Fibroblast of lung (primary cell): Measurements from ENCODE around the gene SMARCD1. TPM values are rescaled to one million over a fixed set of nuclear protein-coding genes. Genes with fewer than 3 reads are reported as not detected.
A peak's percentile ranks its signal among the peaks of the same experiment; 100 is the strongest.

Experiments used
- DNase-seq, 2 donors: peaks; one replicate each; pipeline versions ENCODE4 v3.0.0 to v3.0.0-alpha.2; 2010; ENCODE audit warnings: low read depth in 2 of 2
- H2AFZ ChIP-seq: 2 replicates; pipeline ENCODE4 v1.5.1; 2012; ENCODE audit warnings: low read length, control low read depth, inconsistent platforms
- H3K27ac ChIP-seq: 2 replicates; pipeline ENCODE4 v1.5.1; 2011; ENCODE audit warnings: low read length, control low read depth; ENCODE audit not compliant: insufficient read depth
- H3K27me3 ChIP-seq: 2 replicates; pipeline ENCODE4 v1.5.1; 2011; ENCODE audit warnings: mild to moderate bottlenecking, low read length; ENCODE audit not compliant: control insufficient read depth, insufficient read depth
- H3K36me3 ChIP-seq: 2 replicates; pipeline ENCODE4 v1.5.1; 2011; ENCODE audit warnings: low read length; ENCODE audit not compliant: control insufficient read depth, insufficient read depth
- H3K4me1 ChIP-seq: 2 replicates; pipeline ENCODE4 v1.5.1; 2011; ENCODE audit warnings: low read length; ENCODE audit not compliant: control insufficient read depth, insufficient read depth; ENCODE audit errors: extremely low read depth
- H3K4me2 ChIP-seq: 2 replicates; pipeline ENCODE4 v1.5.1; 2011; ENCODE audit warnings: low read length, control low read depth; ENCODE audit not compliant: insufficient read depth; ENCODE audit errors: extremely low read depth
- H3K4me3 ChIP-seq, 4 experiments: fragments of 200-600 bp in 1 of 4; sonication (generic) in 1 of 4; replicated peaks in 1 of 4; 2 replicates each; pipeline ENCODE4 v1.5.1; 2011 to 2016; ENCODE audit warnings: low read length in 4 of 4, low read depth in 3 of 4, mild to moderate bottlenecking in 3 of 4, control low read depth in 2 of 4, inconsistent platforms in 1 of 4, mixed read lengths in 1 of 4; ENCODE audit not compliant: insufficient read depth in 1 of 4; ENCODE audit errors: control extremely low read depth in 1 of 4
- H3K79me2 ChIP-seq: 2 replicates; pipeline ENCODE4 v1.5.1; 2012; ENCODE audit warnings: mild to moderate bottlenecking, low read length, inconsistent platforms; ENCODE audit not compliant: control insufficient read depth, insufficient read depth
- H3K9ac ChIP-seq: 2 replicates; pipeline ENCODE4 v1.5.1; 2011; ENCODE audit warnings: mild to moderate bottlenecking, low read length, control low read depth; ENCODE audit not compliant: insufficient read depth
- H3K9me3 ChIP-seq: 2 replicates; pipeline ENCODE4 v1.5.1; 2012; ENCODE audit warnings: low read depth, low read length; ENCODE audit not compliant: control insufficient read depth, insufficient read depth
- H4K20me1 ChIP-seq: 2 replicates; pipeline ENCODE4 v1.5.1; 2011; ENCODE audit warnings: low read length; ENCODE audit not compliant: control insufficient read depth, insufficient read depth; ENCODE audit errors: extremely low read depth
- EZH2 ChIP-seq: IDR thresholded peaks from 2 replicates; pipeline ENCODE4 v1.5.1; 2012; ENCODE audit warnings: low read length, control low read depth, mild to moderate bottlenecking; ENCODE audit errors: missing control alignments
- polyA plus RNA-seq, 2 donors: library from polyadenylated mRNA; depleted of rRNA in 1 of 2; stranded (reverse) in 1 of 2; unstranded in 1 of 2; fragments of >200 nt; gene quantifications; 2 replicates each; pipeline ENCODE4 v1.2.1, GENCODE V29; 2011 to 2012; ENCODE audit warnings: missing spikeins in 1 of 2
- total RNA-seq: library from RNA; depleted of rRNA; stranded (reverse); fragments of >200 nt; gene quantifications from 2 replicates; pipeline ENCODE4 v1.2.1, GENCODE V29; 2014
- TF ChIP-seq, protein P1 (sequence below), 2 donors: IDR thresholded peaks in 1 of 2; conservative IDR thresholded peaks in 1 of 2; 1 replicate in 1 of 2; 2 replicates in 1 of 2; pipeline ENCODE4 v1.5.1; 2011 to 2012; ENCODE audit warnings: low read length in 2 of 2, control low read depth in 1 of 2, inconsistent platforms in 1 of 2, low read depth in 1 of 2, mild to moderate bottlenecking in 1 of 2

SMARCD1 gene
- total and polyA plus RNA-seq, 2 donors (not counting 1 experiment from before 2014, with no cell fraction given), result 30.5 to 34.3 TPM

DNA sequence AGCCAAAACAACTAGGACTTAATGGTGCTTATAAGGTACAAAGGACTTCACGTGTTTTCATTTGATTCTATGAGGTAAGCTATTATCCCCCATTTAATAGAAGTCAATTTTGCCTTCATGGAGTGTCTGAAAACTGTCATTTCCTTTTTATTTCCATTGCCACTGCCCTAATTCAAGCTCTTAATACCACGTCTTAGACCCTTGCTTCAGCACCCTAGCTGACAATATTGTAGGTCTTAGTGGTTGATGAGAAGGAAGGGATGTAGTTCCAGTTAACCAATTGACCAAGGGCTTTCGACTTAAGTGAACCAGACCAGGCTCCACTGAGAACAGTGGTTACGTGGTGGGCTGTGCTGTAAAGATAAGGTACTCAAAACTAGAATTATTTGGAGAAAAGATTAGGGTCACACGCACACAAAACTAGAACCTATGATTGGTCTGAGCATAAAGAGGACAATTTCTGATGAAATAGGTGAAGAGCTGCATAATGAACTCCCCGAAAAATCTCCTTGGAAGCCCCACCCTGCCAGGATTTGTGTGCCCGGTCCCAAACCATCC, 37.4 kb upstream of the SMARCD1 start:
- no peak for DNase-seq
- Histone ChIP-seq H3K79me2 (no peaks in the 10 kb centered on the region), H3K4me1 (no peaks in the 10 kb centered on the region), H2AFZ (no peak overlapping the region), H3K27me3 (peaks cover 27% of the 10 kb centered on the region), H3K9me3 (no peaks in the 10 kb centered on the region), H3K4me3 (no peak overlapping the region), H3K36me3 (no peaks in the 10 kb centered on the region), H4K20me1 (no peaks in the 10 kb centered on the region), H3K27ac (no peak overlapping the region), H3K9ac (no peak overlapping the region), H3K4me2 (no peak overlapping the region)
- TF ChIP-seq EZH2, result no peak
- TF ChIP-seq, protein P1, sequence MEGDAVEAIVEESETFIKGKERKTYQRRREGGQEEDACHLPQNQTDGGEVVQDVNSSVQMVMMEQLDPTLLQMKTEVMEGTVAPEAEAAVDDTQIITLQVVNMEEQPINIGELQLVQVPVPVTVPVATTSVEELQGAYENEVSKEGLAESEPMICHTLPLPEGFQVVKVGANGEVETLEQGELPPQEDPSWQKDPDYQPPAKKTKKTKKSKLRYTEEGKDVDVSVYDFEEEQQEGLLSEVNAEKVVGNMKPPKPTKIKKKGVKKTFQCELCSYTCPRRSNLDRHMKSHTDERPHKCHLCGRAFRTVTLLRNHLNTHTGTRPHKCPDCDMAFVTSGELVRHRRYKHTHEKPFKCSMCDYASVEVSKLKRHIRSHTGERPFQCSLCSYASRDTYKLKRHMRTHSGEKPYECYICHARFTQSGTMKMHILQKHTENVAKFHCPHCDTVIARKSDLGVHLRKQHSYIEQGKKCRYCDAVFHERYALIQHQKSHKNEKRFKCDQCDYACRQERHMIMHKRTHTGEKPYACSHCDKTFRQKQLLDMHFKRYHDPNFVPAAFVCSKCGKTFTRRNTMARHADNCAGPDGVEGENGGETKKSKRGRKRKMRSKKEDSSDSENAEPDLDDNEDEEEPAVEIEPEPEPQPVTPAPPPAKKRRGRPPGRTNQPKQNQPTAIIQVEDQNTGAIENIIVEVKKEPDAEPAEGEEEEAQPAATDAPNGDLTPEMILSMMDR (conservative IDR thresholded peaks at IDR 0.05 in 1 of 2, IDR thresholded peaks at IDR 0.05 in 1 of 2; ENCODE audit: low read depth in 1 of 2, low read length in 2 of 2), result no peak

GRCh38 chr12:50049254-50050118, 35.7 kb upstream of the SMARCD1 start:
- no peak overlapping the region for H2AFZ ChIP-seq
- no peak overlapping the region for H3K4me2 ChIP-seq
- DNase-seq, result no peak
- H3K9me3 ChIP-seq, result no peaks in the 10 kb centered on the region
- H3K9ac ChIP-seq, result no peak overlapping the region
- no peaks in the 10 kb centered on the region for H4K20me1 ChIP-seq
- H3K4me1 ChIP-seq, result no peaks in the 10 kb centered on the region
- peaks cover 33% of the 10 kb centered on the region for H3K27me3 ChIP-seq
- H3K79me2 ChIP-seq, result no peaks in the 10 kb centered on the region
- no peak for TF ChIP-seq EZH2
- TF ChIP-seq, protein P1 (conservative IDR thresholded peaks at IDR 0.05 in 1 of 2, IDR thresholded peaks at IDR 0.05 in 1 of 2; ENCODE audit: low read depth in 1 of 2, low read length in 2 of 2), result no peak
- H3K36me3 ChIP-seq, result no peaks in the 10 kb centered on the region
- H3K4me3 ChIP-seq, result no peak overlapping the region
- H3K27ac ChIP-seq, result no peak overlapping the region

GRCh38 chr12:50050119-50050385, 35.1 kb upstream of the SMARCD1 start:
- H3K9me3 ChIP-seq, result no peaks in the 10 kb centered on the region
- no peak overlapping the region for H3K9ac ChIP-seq
- no peak for DNase-seq
- H3K27ac ChIP-seq, result no peak overlapping the region
- H3K79me2 ChIP-seq, result no peaks in the 10 kb centered on the region
- no peaks in the 10 kb centered on the region for H4K20me1 ChIP-seq
- peaks cover 33% of the 10 kb centered on the region for H3K27me3 ChIP-seq
- peak overlapping the region; percentile 62 for H2AFZ ChIP-seq
- TF ChIP-seq, protein P1 (conservative IDR thresholded peaks at IDR 0.05 in 1 of 2, IDR thresholded peaks at IDR 0.05 in 1 of 2; ENCODE audit: low read depth in 1 of 2, low read length in 2 of 2), result no peak
- no peak for TF ChIP-seq EZH2
- H3K4me2 ChIP-seq, result no peak overlapping the region
- H3K4me3 ChIP-seq, result peak overlapping the region in 2 of 4 experiments; percentile 19 to 36
- no peaks in the 10 kb centered on the region for H3K4me1 ChIP-seq
- H3K36me3 ChIP-seq, result no peaks in the 10 kb centered on the region
